KMS-11 (cell line): ENCODE data around the gene SERPINA6.
"Not testable (repeated sequence)": the region's sequence is repeated elsewhere in the genome, so short reads cannot be mapped to it uniquely, and the experiment has no call there.

ENCODE experiments used
- H2AFZ ChIP-seq: fragments of 200-600 bp; sonication (generic); 2 replicates; pipeline ENCODE4 v1.6.1; 2016; ENCODE audit warnings: antibody characterized with exemption, mixed run types, low read depth
- H3K27ac ChIP-seq: fragments of 200-600 bp; sonication (generic); 2 replicates; pipeline ENCODE4 v1.6.1; 2016; ENCODE audit warnings: mild to moderate bottlenecking, mixed run types
- H3K27me3 ChIP-seq: fragments of 200-600 bp; sonication (generic); 2 replicates; pipeline ENCODE4 v1.6.1; 2017; ENCODE audit warnings: mild to moderate bottlenecking, low read depth, mixed run types, moderate library complexity; ENCODE audit not compliant: insufficient read depth
- H3K36me3 ChIP-seq: fragments of 200-600 bp; sonication (generic); 2 replicates; pipeline ENCODE4 v1.6.1; 2017; ENCODE audit warnings: mild to moderate bottlenecking, mixed run types; ENCODE audit not compliant: insufficient read depth
- H3K4me1 ChIP-seq: fragments of 200-600 bp; sonication (generic); 2 replicates; pipeline ENCODE4 v1.6.1; 2016; ENCODE audit warnings: mild to moderate bottlenecking, low read depth, mixed run types; ENCODE audit not compliant: poor library complexity, severe bottlenecking
- H3K4me2 ChIP-seq: fragments of 200-600 bp; sonication (generic); 2 replicates; pipeline ENCODE4 v1.7.0; 2016; ENCODE audit warnings: mild to moderate bottlenecking, mixed run types
- H3K4me3 ChIP-seq: fragments of 200-600 bp; sonication (generic); IDR thresholded peaks from 2 replicates; pipeline ENCODE4 v1.6.1; 2017; ENCODE audit warnings: low read depth, low read length, mixed read lengths; ENCODE audit not compliant: insufficient read depth
- H3K79me2 ChIP-seq: fragments of 200-600 bp; sonication (generic); 2 replicates; pipeline ENCODE4 v1.6.1; 2016; ENCODE audit warnings: low read depth, mixed run types; ENCODE audit not compliant: insufficient read depth
- H3K9ac ChIP-seq: fragments of 200-600 bp; sonication (generic); 2 replicates; pipeline ENCODE4 v1.6.1; 2016; ENCODE audit warnings: mild to moderate bottlenecking, mixed run types
- H4K20me1 ChIP-seq: fragments of 200-600 bp; sonication (generic); 2 replicates; pipeline ENCODE4 v1.6.1; 2016; ENCODE audit warnings: mild to moderate bottlenecking, mixed run types; ENCODE audit not compliant: insufficient read depth
- CTCF ChIP-seq: fragments of 200-600 bp; sonication (generic); conservative IDR thresholded peaks from 2 replicates; pipeline ENCODE4 v1.6.1; 2017; ENCODE audit warnings: low read depth, mild to moderate bottlenecking, antibody characterized with exemption, low read length, moderate library complexity, mixed read lengths

Gene SERPINA6

GRCh38 chr14:94298130-94298529, 25.0 kb downstream of the SERPINA6 start:
- Histone ChIP-seq H3K27me3 (no peaks in the 10 kb centered on the region), H3K79me2 (no peaks in the 10 kb centered on the region), H2AFZ (no peak overlapping the region), H3K9ac (no peak overlapping the region), H3K27ac (no peak overlapping the region), H3K4me3 (no peak overlapping the region), H3K4me2 (no peak overlapping the region), H3K4me1 (no peaks in the 10 kb centered on the region), H4K20me1 (no peaks in the 10 kb centered on the region), H3K36me3 (no peaks in the 10 kb centered on the region)
- TF ChIP-seq CTCF = no peak

- not testable (repeated sequence) for H2AFZ ChIP-seq, H3K4me3 ChIP-seq, H3K27ac ChIP-seq, H3K4me1 ChIP-seq, H3K36me3 ChIP-seq, H3K9ac ChIP-seq, H3K4me2 ChIP-seq, H3K79me2 ChIP-seq, H4K20me1 ChIP-seq, H3K27me3 ChIP-seq
Measured at GRCh38 chr14:94296181-94296545, 27.0 kb downstream of the SERPINA6 start.

GRCh38 chr14:94295360-94296180, 27.6 kb downstream of the SERPINA6 start:
- Histone ChIP-seq H3K4me3 (no peak overlapping the region), H3K4me2 (no peak overlapping the region), H3K79me2 (no peaks in the 10 kb centered on the region), H3K9ac (no peak overlapping the region), H3K36me3 (no peaks in the 10 kb centered on the region), H3K4me1 (no peaks in the 10 kb centered on the region), H4K20me1 (no peaks in the 10 kb centered on the region), H3K27ac (no peak overlapping the region), H2AFZ (no peak overlapping the region), H3K27me3 (no peaks in the 10 kb centered on the region)
- TF ChIP-seq CTCF = no peak

- no peak overlapping the region for H3K4me3 ChIP-seq
- H3K9ac ChIP-seq = no peak overlapping the region
- H3K79me2 ChIP-seq = no peaks in the 10 kb centered on the region
- H4K20me1 ChIP-seq = no peaks in the 10 kb centered on the region
- H3K27ac ChIP-seq = no peak overlapping the region
- no peak for TF ChIP-seq CTCF
- H3K36me3 ChIP-seq = no peaks in the 10 kb centered on the region
- no peak overlapping the region for H2AFZ ChIP-seq
- H3K27me3 ChIP-seq = no peaks in the 10 kb centered on the region
- no peaks in the 10 kb centered on the region for H3K4me1 ChIP-seq
- no peak overlapping the region for H3K4me2 ChIP-seq
Measured at GRCh38 chr14:94293578-94293924, 29.6 kb downstream of the SERPINA6 start.

GRCh38 chr14:94292872-94293577, 30.1 kb downstream of the SERPINA6 start, which contains the start of gene SERPINA10:
Gene SERPINA10 (minus strand): TSS chr14:94293268. CDS start chr14:94290593, 2,675 bp downstream.
- no peaks in the 10 kb centered on the region for H3K27me3 ChIP-seq
- TF ChIP-seq CTCF = no peak
- H3K79me2 ChIP-seq = no peaks in the 10 kb centered on the region
- H4K20me1 ChIP-seq = no peaks in the 10 kb centered on the region
- no peak within 1 kb of the TSS for H3K9ac ChIP-seq
- H3K4me1 ChIP-seq = no peaks in the 10 kb centered on the region
- no peak within 1 kb of the TSS for H3K4me2 ChIP-seq
- H3K4me3 ChIP-seq = no peak within 1 kb of the TSS
- no peak within 1 kb of the TSS for H3K27ac ChIP-seq
- H2AFZ ChIP-seq = no peak within 1 kb of the TSS
- no peaks in the 10 kb centered on the region for H3K36me3 ChIP-seq
